Aortic smooth muscle cell (primary cell): ENCODE data around the gene USF3. TPM values are rescaled to one million over a fixed set of nuclear protein-coding genes. Genes with fewer than 3 reads are reported as not detected.

Source experiments
- total RNA-seq: library from RNA; depleted of rRNA; stranded (reverse); fragments of >200 nt; gene quantifications from 2 replicates; pipeline ENCODE4 v1.2.3, GENCODE V29; 2014

Gene USF3
- 3.8 and 5.3 TPM in 2 replicates for total RNA-seq

GRCh38 chr3:113695786-113696645, at the start of gene USF3:
USF3 (minus strand) TSS chr3:113696642; CDS start chr3:113674878, 21,764 bp downstream.

GRCh38 chr3:113745756-113746547, 49.5 kb upstream of the USF3 start, which contains the start of gene NAA50:
NAA50 (minus strand) TSS chr3:113746249; CDS start chr3:113745949, 300 bp downstream.

Other genes starting within 250 kb of the USF3 start
- gene SPICE1, start 181.5 kb downstream of the USF3 start, total RNA-seq, result 8.5 and 8.6 TPM in 2 replicates
- gene SIDT1, start 164.1 kb downstream of the USF3 start, total RNA-seq, result not detected in 2 replicates
- gene NAA50, start 49.6 kb upstream of the USF3 start, total RNA-seq, result 122 and 136 TPM in 2 replicates
- 127 and 128 TPM in 2 replicates for gene ATP6V1A, start 50.4 kb upstream of the USF3 start, total RNA-seq
- gene GRAMD1C, start 142.1 kb upstream of the USF3 start, total RNA-seq, result 12.6 and 21.1 TPM in 2 replicates